ENCODE measurements around the gene DNAH17. TPM values are rescaled to one million over a fixed set of nuclear protein-coding genes. Genes with fewer than 3 reads are reported as not detected.

The DNAH17 gene
- total and polyA plus RNA-seq, 2 of the 8 experiments (the other 6 are each of a cell fraction or from before 2014, with no cell fraction given), result 0.14 to 0.67 TPM

DNA sequence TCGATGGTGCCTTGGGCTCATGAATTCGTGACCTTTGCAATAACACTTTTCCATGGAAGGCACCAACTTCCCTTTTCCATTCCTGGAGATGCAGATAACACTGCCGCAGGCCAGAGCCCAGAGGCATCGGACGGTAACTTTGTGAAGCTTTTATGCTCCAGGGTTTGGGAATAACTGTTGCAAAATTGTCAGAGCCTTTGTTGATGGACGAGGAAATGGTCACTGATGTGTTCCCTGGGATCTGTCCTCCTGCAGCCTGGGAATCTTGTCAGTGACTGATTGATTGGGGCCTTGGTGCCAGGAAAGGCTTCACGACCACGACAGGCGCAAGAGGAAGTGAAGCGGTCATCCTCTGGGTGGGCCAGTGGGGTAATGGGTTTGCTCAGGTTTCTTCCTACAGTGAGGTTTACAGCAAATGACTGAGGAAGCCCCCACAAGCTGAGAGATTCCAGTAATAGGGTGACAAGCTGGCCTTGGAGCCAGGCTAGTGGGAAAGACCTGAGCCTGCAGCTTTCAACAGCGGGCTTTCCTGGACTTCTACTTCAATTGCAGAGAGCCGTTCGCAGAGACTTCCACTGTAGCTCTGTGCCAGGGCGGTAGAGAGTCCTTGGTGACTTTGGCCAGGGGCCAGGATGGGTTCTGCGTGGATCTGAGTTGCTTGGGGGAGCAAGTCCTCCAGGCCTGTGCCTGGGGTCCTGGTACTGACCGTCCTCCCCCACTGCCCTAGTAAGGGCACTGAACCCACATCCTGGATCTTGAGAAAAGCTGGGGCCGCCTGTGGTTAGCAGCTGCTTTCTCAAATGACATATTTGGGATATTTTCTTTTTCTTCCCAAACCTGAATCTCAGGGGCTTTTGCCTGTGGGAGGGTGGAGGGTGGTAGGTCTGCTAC lies 161.1 kb downstream of the DNAH17 start:
- Histone ChIP-seq H4K20me1 (replicated peaks in 1 of 2; ENCODE audit: control insufficient read depth in 1 of 2, insufficient read depth in 2 of 2, low read length in 2 of 2) (peaks cover 24 to 31% of the 10 kb centered on the region in 2 experiments), H3K23ac (ENCODE audit: insufficient read length) (no peak overlapping the region), H3K4me3 (ENCODE audit: extremely low read depth in 1 of 4, insufficient read depth in 2 of 4, low read depth in 3 of 4, low read length in 4 of 4) (no peak overlapping the region), H3K4me1 (replicated peaks in 1 of 4; ENCODE audit: control insufficient read depth in 3 of 4, insufficient read depth in 4 of 4, low read length in 3 of 4) (peaks cover 0 to 9% (median 1%) of the 10 kb centered on the region in 4 experiments; a peak in 3 of 7 replicates), H2BK20ac (ENCODE audit: low read length) (no peak overlapping the region), H2BK15ac (ENCODE audit: low read length) (no peak overlapping the region), H3K4me2 (ENCODE audit: insufficient read depth in 1 of 2, low read depth in 2 of 2, low read length in 2 of 2) (no peak overlapping the region), H2BK5ac (ENCODE audit: low read depth, low read length) (no peak overlapping the region), H3K36me3 (ENCODE audit: control insufficient read depth in 2 of 4, insufficient read depth in 4 of 4, low read length in 3 of 4) (peaks cover 5 to 29% (median 14%) of the 10 kb centered on the region in 4 experiments; a peak in 7 of 8 replicates), H2AFZ (ENCODE audit: low read length) (no peak overlapping the region), H4K5ac (ENCODE audit: insufficient read length, low read depth, low read length) (no peak overlapping the region), H3K4ac (replicated peaks; ENCODE audit: insufficient read length, low read depth, low read length) (no peak overlapping the region), H3K27me3 (replicated peaks in 1 of 4; ENCODE audit: control insufficient read depth in 3 of 4, extremely low read depth in 1 of 4, insufficient read depth in 3 of 4, low read length in 3 of 4) (no peaks in the 10 kb centered on the region), H2BK120ac (replicated peaks; ENCODE audit: low read depth, low read length) (no peak overlapping the region), H2AK5ac (ENCODE audit: low read depth, low read length) (no peak overlapping the region), H4K91ac (replicated peaks; ENCODE audit: insufficient read length, low read length) (no peak overlapping the region), H3K9me3 (ENCODE audit: insufficient read depth in 2 of 2, low read depth in 1 of 2, low read length in 1 of 2) (no peaks in the 10 kb centered on the region), H2BK12ac (ENCODE audit: low read depth, low read length) (no peak overlapping the region), H3K56ac (replicated peaks; ENCODE audit: insufficient read length, low read depth, low read length) (no peak overlapping the region), H3K79me2 (ENCODE audit: control insufficient read depth in 1 of 2, insufficient read depth in 2 of 2, low read length in 2 of 2) (peaks cover 3 to 42% of the 10 kb centered on the region in 2 experiments; a peak in 3 of 4 replicates), H3K79me1 (ENCODE audit: low read depth, low read length) (peaks cover 22% of the 10 kb centered on the region), H3K9ac (replicated peaks in 1 of 4; ENCODE audit: extremely low read depth in 1 of 4, low read depth in 3 of 4, low read length in 3 of 4) (no peak overlapping the region), H3K18ac (ENCODE audit: extremely low read depth, low read length) (no peak overlapping the region), H4K8ac (ENCODE audit: extremely low read depth, insufficient read depth, low read length) (no peak overlapping the region), H3K23me2 (ENCODE audit: low read depth, low read length) (no peaks in the 10 kb centered on the region), H3K27ac (ENCODE audit: low read depth, low read length) (no peak overlapping the region), H3K14ac (ENCODE audit: insufficient read length) (no peak overlapping the region)
- TF ChIP-seq RFX5 (IDR thresholded peaks at IDR 0.05; ENCODE audit: borderline replicate concordance, low read depth, low read length) (no peak), POLR2AphosphoS5 (IDR thresholded peaks at IDR 0.05; ENCODE audit: low read depth, low read length) (no peak), BACH1 (IDR thresholded peaks at IDR 0.05; ENCODE audit: low read length) (no peak)
- 92% methylated on average over 17 of the region's 17 CpGs; no CpG with 5 or more reads in 1 of the 2 experiments for WGBS, 2 experiments (ENCODE audit: extremely low coverage in 1 of 2, insufficient coverage in 1 of 2, insufficient read length in 1 of 2, insufficient replicate concordance in 2 of 2, low coverage in 1 of 2, low lambda C conversion rate in 2 of 2, missing lambda C conversion rate in 1 of 2)
- POLR2A ChIA-PET (ENCODE audit: partially characterized antibody), result interaction anchor here (0.6 to 1.8 kb wide), 4 partner anchors 9 to 134 kb away, joined by 3 to 6 read pairs (median 4); no protein-coding TSS in a partner anchor
- FAIRE-seq, result no peak
- CTCF ChIA-PET (ENCODE audit: partially characterized antibody), result interaction anchor here (1.0 to 13.7 kb wide), 11 partner anchors 12 to 165 kb away, joined by 3 to 257 read pairs (median 4); partner anchors contain the start of gene SOCS3
- DNase-seq (ENCODE audit: low read depth in 1 of 2, low spot score in 2 of 2), result no peak
